HG03565 (cell line): ENCODE results near the gene CBR3.
A peak's percentile ranks its signal among the peaks of the same experiment; 100 is the strongest.
"Not testable (repeated sequence)": the region's sequence is repeated elsewhere in the genome, so short reads cannot be mapped to it uniquely, and the experiment has no call there.

Experiments
- ATAC-seq: cut with Tn5 transposase; IDR thresholded peaks from one replicate; pipeline ENCODE4 v1.9.1; 2021; ENCODE audit warnings: mild to moderate bottlenecking, moderate library complexity; ENCODE audit not compliant: unreplicated experiment

The CBR3 gene

DNA sequence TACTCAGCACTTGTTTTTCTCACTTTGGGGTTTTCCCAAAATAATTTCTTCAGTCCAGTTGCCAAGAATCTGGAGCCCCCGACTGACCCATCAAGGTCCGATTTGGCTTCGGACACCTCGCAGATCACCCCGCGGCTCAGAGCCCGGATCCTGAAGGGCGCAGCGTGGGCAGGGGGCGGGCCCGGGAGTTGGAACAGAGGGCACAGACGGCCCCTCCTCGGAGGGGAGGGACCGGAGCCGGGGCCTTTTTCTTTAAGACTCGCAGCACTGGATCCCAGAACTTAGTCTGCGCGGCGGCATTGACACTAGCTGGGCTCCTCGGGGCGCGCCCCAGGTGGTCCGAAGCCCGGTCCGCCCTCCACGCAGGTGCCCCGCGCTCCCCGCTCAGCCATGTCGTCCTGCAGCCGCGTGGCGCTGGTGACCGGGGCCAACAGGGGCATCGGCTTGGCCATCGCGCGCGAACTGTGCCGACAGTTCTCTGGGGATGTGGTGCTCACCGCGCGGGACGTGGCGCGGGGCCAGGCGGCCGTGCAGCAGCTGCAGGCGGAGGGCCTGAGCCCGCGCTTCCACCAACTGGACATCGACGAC, at the start of gene CBR3:
Gene CBR3 (plus strand): TSS at position 277 of the 588 bp plus-strand sequence. CDS start 114 bp downstream, at position 391.
- ATAC-seq: no peak

DNA sequence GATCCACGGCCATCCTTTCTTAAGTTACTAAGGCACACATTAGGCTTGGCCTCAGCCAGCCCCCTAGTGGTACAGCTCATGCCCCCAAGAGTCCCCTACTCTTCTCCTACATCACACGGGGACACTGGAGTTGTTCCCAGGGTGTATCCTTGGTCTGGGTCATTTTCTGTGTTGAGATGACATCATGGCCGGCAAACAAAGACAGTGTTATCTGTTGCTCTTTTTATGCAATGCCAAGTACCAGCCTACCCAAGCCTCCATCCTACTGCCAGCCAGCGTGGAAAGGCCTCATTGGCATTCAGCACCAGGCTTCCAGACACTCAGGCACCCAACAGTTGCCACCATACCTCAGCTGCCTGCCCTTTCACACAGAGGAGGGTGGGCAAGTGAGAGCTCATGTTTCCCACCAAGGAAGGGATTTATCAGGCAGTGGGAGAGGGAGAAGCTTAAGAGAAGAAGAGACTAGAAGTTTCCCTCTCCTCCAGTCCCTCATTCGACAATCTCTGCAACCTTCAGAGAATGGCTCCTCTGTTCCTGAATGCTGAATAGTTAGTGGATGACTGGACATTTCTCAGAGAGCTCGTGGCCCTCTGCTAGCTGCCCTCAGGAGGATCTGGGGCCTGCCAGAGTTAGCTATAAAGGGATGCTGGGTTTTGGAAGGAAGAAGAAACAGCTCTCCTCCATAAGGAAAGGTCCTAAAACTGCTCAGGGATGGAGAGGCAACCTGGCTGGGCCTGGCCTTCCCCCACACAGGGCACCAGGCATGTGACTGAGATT, 47.3 kb upstream of the CBR3 start:
- ATAC-seq: no peak

DNA sequence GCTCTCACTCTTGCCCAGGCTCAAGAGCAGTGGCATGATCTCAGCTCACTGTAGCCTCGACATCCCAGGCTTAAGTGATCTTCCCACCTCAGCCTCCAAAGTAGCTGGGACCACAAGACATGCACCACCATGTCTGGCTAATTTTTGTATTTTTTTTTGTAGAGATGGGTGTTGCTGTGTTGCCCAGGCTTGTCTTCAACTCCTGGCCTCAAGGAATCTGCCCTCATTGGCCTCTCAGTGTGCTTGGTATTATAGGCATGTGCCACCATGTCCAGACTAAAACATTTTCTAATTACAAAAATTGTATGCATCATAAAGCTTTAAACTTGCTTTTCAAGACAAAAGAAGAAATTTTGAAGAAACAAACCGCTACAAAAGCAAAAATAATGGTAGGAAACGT, 44.9 kb upstream of the CBR3 start:
- no peak for ATAC-seq

DNA sequence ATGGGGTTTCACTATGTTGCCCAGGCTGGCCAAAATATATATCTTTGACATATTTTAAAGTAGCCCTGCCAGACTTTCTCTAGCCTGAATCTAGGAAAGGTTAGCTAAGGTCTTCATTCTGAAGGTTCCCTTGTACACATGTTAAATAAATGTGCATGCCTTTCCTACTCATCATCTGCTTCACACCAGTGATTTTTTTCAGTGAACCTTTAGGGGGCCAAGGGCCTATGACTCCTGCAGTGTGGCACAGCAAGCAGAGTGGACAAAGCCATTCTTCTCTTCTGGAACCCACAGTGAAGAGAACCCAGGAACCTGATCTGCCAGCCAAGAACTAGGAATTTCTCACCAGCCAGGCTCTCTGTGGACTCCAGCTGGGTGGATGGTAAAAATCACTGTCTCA, 42.2 kb upstream of the CBR3 start:
- ATAC-seq: no peak

DNA sequence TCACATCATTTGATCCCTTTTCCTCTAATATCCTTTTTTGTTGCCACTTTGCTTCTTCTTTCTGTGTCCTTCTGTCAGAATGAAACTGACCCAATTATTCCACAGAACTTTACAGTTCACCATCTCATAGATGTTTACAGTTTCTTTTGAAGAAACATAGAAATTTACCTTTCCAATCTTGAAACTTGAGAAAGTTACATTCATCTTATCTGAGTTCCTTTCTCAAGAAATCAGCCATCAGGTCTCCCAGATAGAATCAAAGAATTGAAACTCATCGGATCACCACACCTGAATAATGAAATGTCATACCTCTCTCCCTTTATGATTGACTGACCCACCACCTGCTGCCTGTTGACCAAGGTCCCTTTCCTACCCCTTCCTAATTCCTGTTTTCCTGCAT, 41.4 kb upstream of the CBR3 start:
- no peak for ATAC-seq

DNA sequence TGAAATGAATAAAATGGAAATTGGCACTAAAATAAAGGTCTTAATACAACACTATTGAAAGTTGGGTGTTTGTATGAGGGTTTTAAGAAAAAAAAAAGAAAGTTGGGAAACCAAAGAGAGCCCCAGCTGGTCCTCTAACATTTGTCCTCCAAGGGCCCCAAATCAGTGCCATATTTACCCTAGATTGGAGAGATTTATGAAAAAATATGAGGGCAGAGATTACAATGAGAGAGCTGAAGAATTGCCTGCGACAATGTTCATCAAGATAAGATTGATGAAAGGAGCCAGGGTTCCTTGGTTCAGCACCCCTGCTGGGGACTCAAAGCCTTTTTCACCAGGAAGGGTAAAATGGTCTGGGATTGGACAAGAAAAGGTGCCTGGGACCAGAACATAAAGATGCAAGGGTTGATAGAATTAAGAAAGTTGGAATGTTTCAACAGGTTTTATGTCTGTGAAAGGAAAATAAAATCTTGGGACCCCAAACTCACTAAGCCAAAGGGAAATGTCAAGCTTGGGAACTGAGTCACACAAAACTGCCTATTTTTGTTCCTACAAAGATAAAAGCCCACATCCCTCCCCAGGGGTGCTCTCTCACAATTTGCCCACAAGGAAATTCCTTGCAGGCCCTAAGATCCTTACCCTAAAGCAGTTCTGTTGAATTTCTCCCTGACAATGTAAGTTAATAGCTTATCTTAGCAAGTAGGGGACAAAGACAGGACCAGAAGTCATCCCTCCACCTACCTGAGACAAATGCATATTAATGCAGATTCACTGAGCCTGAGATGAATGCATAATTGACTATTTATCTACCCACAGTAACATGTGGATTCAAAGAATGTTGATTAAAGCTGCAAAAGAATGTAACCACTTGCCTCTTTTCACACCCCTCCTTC, 38.2 kb upstream of the CBR3 start:
- ATAC-seq: no peak

DNA sequence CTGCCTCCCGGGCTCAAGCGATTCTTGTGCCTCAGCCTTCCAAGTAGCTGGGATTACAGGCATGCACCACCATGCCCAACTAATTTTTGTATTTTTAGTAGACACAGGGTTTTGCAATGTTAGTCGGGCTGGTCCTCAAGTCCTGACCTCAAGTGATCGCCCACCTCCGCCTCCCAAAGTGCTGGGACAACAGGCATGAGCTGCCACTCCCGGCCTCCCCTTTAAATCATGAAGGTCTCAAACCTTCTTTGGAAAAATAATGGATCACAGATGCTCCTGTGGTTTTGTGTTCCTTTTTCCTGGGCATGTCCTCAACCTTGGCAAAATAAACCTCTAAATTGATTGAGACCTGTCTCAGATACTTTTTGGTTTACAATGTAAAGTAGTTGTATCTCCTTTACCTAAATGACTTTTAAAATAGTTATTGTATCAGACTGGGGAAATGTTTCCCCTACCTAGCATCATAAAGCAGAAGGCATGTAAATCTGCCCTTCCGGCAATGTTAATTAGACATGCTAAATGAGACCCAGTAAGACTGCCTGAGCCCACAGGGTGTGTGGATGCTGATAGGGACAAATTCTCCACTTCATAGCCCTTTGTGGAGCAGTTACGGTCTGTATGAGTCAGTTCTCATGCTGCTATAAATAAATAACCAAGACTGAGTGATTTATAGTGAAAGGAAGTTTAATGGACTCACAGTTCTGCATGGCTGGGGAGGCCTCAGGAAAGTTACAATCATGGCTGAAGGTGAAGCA, 37.3 kb upstream of the CBR3 start:
- peak; percentile 68 for ATAC-seq

DNA sequence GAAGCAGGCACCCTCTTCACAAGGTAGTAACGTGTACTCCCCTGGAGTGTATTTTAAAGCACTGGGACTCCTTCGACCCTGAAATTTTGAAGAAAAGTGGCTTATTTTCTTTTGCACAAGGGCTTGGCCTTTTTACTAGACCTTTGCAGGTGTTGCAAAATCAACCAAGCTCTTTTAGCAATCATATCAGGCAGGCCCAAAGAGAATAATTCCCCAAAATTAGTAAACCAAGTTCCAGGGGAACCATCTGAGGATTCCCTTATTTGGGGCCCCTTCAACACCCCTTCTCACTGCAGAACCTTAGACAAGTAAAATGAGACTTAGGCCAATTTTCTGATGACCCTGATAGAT, 36.7 kb upstream of the CBR3 start:
- ATAC-seq: no peak

DNA sequence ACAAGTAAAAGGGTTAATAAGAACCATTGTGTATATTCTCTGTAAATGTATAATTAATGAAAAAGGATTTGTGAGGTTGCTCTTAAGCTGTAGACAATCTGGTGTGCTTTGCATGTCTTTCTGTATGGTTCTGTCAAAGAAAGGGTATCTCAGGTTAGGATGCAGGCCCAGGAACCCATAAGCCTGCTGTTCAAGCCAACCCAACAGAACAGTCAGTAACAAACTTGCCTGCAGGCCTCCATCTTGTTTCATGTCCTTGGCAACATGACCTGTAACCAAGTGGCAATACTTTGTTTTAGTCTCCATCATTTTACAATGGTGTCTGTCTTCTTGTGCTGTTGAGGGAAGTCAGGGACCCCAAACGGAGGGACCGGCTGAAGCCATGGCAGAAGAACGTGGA, 35.9 kb upstream of the CBR3 start:
- no peak for ATAC-seq

DNA sequence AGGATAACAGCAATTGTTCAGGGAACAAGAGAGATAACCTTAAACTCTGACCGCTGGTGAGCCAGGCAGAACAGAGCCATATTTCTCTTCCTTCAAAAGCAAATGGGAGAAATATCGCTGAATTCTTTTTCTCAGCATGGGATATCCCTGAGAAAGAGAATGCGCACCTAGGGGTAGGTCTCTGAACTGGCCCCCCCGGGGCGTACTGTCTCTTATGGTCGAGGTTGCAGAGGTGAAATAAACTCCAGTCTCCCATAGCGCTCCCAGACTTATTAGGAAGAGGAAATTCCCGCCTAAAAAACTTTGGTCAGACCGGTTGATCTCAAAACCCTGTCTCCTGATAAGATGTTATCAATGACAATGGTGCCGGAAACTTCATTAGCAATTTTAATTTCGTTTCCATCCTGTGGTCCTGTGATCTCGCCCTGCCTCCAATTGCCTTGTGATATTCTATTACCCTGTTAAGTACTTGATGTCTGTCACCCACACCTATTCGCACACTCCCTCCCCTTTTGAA, 35.1 kb upstream of the CBR3 start:
- not testable (repeated sequence) for ATAC-seq

DNA sequence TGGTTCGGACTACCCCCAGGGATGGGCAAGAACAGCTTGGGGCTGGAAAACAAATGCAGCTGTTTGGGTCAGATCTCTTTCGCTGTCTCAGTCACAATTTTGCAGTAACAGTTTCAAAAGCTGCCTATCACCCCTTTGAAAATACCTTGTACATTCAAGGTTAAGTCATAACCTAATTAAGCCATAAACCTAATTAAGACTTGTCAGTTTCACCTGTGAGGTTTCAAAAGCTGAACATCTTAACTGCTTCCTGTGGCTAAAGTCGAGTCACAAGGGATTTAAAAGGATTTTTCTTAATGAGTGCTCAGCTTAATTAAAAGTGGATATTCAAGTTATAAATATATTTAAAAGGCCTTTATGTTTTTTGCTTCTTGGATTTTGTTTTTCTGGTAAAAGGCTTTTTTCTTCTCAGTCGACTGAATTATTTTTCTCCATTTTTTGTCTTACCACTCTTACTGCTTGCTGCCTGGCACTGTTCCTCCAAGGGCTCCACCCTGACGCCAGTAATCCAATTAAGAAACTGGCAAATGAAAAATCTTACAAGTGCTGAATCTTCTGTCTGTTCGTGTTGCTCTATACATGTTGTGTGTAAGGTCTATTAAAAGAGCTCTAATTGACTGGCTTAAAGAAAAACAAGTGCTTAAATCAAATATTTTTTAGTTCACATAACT, 33.8 kb upstream of the CBR3 start:
- no peak for ATAC-seq

DNA sequence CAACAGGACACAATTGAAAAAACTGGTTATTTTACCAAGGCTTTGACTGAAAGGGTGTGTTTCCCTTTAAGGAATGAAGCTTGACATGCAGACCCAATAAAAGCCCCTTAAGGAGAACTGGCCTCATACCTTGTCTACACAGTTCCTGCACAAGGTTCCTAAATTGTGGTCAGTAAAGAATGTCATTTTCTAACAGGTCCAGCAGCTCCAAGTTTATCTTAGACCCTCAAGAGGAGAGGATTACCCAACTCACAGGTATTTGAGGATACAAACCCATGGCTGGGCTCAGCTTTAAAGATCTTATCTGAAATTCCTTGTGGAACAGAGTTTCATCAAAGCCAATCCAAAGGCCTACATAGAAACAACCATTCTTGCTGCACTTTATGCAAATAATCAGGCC, 31.4 kb upstream of the CBR3 start:
- ATAC-seq: no peak

DNA sequence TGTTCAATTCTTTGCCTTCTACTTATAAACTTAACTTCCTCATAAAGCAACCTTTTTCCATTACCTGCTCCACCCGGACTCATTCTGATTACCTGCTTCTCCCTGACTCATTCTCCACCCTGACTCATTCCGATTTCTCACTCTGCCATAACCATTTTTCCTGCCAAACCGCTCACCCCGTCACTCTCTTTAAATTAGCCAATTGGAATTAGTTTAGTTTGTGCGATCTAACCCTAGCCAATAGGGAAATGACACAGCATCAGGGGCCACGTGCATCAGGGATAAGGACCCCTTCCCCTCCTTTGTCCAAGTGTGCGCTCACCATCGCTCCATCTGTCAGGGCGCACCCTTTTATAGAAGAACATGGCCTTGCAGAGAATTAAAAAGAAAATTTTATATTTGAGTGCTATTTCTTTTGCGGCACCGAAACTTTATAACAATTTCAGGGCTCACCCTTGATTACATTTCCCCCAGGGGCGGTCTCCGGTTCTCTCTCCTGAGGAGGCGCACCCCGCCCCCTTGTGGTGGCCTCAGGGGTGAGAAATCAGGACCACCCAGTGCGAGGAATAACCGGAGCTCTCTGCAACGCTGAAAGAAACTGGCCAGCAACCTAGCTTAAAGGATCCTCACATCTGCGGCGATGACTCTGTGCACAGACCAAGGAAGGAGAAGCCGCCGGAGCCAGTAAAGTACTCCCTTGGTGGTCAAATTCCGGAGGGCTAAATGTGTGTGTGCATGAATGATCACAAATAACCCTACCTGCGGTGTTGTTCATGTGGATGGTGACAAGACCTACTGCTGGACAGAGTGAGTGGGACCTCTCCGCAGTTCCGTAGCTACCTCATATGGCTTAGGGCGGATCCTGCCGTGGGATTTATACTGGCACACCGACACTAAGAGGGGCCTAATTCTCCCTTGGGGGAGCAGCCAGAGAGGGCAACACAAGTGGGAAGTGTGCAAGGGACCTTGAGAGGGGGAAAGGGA, 30.3 kb upstream of the CBR3 start:
- ATAC-seq: no peak

DNA sequence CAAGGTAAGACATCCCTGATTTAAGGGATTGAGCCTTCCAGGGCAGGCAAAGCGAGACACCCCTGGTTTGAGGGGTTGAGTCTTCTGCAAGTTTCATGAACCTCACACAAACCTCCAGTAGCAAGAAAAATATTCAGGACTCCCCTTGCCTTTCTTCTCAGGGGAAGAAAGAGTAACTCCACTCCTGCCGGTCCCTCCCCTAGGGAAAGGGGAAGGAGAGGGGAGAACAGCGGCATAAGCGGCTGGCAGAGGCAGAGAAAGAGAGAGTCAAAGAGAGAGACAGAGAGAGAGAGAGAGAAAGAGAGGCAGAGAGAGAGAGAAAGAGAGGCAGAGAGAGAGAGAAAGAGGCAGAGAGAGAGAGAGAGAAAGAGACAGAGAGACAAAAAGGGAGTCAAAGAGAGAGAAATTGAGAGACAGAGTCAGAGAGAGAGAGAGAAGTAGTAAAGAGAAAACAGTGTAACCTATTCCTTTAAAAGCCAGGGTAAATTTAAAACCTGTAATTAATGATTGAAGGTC, 29.5 kb upstream of the CBR3 start:
- no peak for ATAC-seq

DNA sequence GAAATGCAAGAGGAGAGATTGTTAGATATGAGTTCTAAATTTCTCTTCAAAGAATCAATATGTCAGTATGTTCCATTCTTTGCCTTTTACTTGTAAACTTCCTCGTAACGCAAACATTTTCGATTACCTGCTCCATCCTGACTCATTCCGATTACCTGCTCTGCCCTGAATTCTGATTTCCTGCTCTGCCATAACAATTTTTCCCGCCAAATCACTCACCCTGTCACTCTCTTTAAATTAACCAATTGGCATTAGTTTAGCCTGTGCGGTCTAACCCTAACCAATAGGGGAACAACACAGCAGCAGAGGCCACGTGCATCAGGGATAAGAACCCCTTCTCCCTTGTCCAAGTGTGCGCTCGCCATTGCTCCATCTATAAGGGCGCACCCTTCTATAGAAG, 25.0 kb upstream of the CBR3 start:
- no peak for ATAC-seq

DNA sequence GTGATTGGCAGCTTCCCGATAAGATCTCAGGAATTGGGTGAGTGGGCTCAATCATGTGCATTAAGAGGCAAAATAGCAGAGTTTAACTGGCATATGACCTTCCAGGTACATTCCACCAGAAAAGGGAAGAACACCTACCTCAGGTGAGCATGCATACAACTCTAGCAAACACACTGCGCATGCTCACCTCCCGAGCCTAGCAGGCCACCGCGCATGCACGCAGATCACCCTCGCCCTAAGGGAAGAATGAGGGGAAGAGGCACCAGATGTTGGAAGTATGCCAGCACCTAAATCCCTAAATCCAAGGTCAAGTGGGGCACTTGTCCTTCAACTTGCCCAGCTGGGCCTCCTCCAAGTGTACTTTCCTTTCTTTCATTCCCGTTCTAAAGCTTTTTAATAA, 23.6 kb upstream of the CBR3 start:
- ATAC-seq: no peak

DNA sequence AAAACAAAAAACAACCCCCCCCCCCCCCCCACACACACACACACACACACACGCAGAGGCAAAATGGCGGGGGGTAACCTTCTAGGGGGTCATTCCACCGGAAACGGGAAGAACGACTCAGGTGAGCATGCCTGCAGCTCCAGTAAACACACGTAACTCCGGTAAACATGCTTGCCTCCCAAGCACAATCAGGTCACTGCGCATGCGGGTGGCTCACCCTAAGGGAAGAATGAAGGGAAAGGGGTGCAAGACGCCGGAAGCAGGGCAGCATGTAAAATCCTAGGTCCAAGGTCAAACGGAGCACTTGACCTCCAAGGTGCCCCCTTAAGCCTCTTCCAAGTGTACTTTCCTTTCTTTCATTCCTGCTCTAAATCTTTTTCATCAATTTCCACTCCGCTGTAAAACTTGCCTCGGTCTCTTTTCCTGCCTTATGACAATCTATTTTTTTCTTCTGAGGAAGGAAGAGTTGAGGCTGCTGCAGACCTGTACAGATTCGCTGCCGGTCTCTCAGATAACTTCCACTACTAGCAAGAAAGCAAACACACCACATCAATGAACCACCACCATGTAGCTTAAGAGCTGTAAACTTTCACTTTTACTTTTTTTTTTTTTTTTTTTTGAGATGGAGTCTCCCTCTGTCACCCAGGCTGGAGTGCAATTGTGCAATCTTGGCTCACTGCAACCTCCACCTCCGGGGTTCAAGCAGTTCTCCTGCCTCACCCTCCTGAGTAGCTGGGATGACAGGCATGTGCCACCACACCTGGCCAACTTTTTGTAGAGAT, 21.0 kb upstream of the CBR3 start:
- ATAC-seq: no peak

DNA sequence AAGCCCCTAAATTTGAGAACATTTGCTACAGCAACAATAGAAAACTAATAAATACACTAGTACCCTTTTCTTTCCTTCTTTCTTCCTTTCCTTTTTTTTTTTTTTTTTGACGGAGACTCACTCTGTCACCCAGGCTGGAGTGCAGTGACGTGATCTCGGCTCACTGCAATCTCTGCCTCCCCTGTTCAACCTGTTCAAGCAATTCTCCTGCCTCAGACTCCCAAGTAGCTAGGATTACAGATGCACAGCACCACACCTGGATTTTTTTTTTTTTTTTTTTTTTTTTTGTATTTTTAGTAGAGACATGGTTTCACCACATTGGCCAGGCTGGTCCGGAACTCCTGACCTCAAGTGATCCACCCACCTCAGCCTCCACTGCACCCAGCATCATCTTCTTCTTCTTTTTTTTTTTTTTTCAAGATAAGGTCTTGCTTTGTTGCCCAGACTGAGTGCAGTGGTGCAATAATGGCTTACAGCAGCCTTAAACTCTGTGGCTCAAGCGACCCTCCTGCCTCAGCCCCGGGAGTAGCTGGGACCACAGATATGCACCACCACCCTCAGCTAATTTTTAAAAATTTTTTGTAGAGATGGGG, 19.6 kb upstream of the CBR3 start:
- no peak for ATAC-seq
